Stimulated activated CD8-positive, alpha-beta memory T cell treated with anti-CD3 and anti-CD28 coated beads, Interleukin-2, amount 100 ng/mL, for 1 hour (primary cell): ENCODE measurements around the gene SHC3.

Experiments used
- DNase-seq, 2 donors: peaks; one replicate each; pipeline ENCODE4 v3.0.0-alpha.2; 2020; ENCODE audit warnings: low read depth in 2 of 2

Gene SHC3

DNA sequence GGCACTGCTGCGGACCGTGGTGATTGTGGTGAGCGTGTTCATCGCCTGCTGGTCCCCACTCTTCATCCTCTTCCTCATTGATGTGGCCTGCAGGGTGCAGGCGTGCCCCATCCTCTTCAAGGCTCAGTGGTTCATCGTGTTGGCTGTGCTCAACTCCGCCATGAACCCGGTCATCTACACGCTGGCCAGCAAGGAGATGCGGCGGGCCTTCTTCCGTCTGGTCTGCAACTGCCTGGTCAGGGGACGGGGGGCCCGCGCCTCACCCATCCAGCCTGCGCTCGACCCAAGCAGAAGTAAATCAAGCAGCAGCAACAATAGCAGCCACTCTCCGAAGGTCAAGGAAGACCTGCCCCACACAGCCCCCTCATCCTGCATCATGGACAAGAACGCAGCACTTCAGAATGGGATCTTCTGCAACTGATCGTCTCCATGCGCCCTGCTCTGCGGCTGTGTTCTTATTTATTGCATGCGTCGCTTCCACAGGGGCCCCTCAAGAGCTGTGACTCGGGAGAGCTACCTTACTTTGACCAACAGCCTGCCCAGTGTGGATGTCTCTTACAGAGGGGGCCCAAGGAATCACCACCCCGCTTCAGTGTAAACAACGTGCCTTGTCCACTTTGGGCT, 176.6 kb downstream of the SHC3 start:
- no peak for DNase-seq

DNA sequence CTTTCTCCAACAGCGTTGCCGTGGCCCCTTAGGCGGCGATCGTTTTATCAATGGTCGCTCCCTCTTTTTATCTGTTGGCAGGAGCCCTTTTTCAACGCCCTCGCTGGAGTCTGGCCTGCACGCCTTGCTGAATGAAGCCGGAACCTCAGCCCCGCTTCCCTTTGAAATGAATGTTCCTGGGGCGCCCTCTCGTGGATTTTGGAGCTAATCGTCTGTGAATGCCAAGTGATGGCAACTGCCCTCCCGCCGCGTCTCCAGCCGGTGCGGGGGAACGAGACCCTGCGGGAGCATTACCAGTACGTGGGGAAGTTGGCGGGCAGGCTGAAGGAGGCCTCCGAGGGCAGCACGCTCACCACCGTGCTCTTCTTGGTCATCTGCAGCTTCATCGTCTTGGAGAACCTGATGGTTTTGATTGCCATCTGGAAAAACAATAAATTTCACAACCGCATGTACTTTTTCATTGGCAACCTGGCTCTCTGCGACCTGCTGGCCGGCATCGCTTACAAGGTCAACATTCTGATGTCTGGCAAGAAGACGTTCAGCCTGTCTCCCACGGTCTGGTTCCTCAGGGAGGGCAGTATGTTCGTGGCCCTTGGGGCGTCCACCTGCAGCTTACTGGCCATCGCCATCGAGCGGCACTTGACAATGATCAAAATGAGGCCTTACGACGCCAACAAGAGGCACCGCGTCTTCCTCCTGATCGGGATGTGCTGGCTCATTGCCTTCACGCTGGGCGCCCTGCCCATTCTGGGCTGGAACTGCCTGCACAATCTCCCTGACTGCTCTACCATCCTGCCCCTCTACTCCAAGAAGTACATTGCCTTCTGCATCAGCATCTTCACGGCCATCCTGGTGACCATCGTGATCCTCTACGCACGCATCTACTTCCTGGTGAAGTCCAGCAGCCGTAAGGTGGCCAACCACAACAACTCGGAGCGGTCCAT, 177.4 kb downstream of the SHC3 start:
- peak; percentile 34 to 52 for DNase-seq

DNA sequence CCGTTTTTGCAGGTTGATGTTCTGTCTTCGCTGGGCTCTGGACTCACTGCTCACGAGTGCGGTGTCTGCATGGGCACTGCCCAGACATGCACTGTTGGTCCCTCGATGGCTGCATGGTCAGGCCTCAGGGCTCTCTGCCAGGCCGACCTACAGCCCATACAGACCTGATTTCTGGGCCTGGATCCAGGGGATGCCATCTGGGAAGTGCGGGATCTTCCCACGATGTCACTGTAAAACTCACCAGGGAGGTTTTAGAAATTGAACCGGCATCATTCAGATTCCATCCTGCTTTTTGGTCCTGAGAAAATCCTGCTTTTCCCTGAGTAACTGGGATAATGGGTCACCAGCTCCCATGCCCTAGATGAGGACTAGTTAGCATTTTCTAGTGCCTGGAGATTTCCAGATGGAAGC, 178.2 kb downstream of the SHC3 start:
- DNase-seq, result no peak

DNA sequence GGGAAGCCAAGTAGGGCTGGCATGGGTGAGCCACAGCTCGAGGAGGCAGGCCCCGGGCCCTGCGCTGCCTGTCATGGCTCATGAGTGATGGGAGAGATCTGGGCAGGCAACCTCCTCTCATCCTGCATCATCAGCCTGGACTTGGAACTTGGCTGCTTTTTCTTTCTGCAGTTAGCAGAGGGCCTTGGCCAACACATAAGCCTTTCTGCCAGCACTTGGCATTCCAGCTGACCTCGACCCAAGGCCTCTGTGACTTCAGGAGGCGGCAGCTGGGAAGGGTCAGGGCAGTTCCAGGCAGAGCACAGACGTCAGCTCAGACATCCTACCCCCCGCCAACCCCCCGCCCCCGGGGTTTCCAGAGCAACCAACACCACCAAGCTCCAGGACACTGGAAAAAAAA, 179.7 kb downstream of the SHC3 start:
- DNase-seq, result no peak

DNA sequence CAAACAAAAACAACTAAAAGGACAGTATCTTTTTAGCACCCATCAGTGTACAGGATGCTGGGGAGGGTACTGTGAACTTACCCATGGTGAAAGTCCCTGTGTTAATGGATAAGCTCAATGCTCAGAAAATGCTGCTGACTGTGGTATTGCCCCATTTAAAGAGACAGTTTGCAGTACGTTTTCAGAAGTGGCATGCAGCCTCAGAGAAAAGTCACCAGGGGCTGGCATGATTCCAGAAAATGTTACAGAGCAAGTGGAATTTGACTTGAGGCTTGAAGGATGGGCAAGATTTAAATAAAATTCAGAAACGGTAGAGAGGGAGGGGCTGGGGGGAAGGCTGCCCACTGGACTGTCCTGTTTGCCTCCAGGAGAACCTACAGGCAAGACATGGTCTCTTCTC, 180.1 kb downstream of the SHC3 start:
- no peak for DNase-seq

DNA sequence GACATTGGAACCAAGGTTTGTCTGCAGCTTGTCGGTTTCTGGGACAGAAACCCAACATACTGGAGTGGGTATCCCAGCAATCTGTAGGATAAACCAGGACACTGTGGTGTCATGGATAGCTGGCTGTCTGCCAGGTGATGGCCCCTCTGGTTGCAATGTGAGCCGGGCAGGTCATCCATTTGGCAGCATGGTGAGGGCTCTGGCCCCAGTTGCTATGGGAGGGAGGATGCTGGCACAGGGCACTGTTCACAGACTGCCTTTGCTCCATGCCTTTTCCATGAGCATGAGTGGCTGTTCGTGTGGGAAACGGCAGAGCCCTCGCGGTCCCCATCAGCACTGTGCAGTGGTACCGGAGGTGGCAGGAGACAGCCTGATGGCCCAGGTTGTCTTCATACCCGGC, 181.0 kb downstream of the SHC3 start:
- DNase-seq, result no peak

DNA sequence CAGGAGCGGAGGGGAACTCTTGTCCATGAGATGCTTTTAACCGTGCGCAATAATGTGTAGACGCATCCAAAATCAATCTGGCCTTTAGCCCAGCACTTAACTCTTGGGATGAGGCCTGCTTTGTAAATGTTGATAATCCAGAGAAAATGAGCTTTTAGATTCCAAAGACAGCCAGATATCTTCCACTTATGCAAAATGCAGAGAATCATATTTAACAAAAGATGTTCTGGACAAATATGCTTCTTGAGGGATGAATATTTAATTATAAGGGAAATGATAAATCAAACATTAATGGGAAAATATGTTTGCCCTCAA, 181.7 kb downstream of the SHC3 start:
- no peak for DNase-seq

DNA sequence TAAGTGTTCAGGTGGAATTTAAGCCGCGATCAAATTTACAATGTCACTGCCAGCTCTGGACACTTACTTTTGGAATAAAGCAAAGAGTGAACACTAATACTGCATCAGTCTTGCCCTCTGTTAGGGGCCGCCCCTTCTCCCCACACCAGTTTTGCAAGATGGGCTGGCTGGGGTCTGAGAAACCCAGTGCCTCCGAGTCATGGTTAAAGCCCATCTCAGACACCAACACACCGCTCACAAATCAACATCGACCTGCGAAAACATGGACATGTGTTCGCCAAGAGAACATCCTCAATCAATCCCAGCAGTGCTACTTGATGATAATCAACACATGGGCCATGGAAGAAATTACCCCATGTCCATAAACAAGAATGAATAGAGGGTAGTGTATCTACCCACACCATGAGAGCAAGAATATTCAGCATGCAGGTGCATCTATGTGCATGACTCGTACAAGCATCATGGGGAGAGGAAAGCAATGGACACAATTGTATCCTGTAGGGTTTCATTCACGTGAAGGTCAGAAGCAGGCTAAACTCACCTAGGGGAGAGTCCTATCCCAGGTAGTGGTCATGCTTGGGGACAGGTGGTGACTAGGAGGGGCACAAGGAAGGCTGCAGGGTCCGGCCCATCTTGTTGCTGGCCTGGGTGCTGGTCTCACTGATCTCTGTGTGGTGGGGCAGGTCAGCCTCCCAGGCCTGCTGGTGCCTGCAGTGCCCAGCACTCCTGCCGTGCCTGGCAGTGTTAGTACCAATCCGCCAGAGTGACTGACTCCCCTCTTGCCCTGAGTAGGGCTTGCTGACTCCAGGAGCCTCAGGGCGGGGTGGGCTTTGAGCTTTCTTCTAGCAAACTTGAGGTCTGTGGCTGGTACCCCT, 182.3 kb downstream of the SHC3 start:
- no peak for DNase-seq

DNA sequence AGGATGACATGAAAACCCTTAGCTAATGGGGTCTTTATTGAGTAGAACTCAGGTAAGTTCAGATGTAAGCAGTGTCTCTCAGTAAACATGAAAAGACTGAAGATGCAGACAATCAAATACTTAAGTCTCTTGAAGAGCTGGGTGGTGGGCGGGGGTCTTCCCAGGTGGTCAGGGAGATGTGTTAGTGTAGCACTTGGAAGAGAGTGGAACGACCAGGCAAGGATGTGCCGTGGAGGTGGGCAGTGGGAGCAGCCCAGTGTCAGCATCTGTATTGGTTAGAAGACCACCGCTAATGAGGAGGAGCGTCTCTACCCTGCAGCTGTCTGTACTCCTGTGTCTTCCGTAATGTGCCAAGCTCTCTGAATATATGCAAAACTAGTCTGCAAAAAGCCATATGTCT, 183.0 kb downstream of the SHC3 start:
- DNase-seq, result no peak

DNA sequence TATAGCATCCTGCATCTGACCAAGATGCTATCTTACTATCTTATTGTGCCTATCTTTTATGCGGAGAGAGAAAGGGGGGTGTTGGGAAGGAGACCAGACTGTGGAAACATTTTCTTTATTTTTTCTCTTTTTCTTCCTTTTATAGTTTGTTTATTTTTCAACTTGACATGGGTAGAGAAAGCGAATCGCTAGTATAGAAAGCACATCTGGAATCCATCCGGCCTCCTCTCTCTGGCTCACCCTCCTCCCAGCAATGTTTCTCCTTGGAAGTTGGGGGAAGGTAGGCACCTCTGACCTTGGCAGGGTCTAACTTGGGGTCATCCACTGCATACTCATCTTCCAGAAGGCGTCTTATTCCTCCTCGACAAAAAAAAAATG, 183.4 kb downstream of the SHC3 start:
- no peak for DNase-seq

DNA sequence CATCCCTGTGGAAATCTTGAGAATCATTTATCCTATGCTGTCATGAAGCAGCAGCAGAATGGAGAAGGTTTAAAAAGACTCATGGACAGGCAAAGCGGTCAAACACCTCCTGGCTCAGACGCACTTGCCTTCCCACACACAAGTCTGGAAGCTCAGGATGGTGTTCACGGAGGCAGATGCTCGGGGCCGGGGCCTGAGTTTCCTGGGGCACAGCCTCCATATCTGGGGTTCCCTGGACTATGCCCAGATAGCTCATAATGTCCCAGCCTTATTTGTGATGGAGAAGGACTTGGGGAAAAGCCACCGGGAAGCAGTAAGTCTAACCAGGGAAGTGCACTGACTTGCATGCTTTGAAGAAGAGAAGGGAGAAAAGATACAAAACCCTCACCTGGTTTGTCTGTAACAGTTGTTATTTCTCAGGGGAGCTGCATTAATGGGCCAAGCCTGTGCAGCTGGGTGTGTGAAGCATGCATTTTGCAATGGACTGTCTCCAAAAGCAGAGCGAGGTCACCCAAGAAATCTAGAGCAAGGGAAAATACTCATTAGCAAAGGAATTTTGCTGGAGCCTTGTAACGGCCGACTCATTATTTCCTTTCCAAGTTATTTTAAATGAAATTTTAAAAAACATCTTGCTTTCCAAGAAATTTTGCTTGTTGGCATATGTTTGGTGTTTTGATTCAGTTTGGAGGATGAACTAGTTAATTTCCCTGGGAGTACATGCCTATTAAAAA, 184.0 kb downstream of the SHC3 start:
- DNase-seq, result no peak

DNA sequence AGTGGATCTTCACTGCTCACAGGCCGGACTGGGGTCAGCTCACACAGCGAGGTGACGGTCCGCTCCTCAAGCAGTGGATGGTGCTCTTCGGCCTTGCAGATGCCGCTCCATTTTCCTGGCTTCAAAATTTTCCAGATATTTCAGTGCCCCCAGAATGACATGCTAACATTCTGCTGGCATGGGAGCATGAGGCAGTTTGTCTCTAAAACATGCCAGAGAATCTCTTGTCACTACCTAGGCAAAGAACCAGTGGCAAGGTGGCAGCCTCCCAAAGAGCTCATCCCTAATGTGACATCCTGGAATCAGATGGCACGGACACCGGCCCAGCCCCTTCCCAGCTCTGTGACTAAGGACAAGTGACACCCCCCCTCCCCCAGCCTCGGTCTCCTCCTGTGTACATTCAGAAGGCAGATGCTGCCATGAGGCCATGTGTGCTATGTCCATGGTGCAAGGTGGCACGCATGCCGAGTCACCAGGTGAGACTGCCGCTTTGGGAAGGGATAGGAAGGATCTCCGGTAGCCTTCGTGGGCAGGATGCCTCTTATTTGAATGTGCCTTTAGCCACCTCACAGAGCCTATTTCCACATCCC, 184.7 kb downstream of the SHC3 start:
- DNase-seq, result no peak

DNA sequence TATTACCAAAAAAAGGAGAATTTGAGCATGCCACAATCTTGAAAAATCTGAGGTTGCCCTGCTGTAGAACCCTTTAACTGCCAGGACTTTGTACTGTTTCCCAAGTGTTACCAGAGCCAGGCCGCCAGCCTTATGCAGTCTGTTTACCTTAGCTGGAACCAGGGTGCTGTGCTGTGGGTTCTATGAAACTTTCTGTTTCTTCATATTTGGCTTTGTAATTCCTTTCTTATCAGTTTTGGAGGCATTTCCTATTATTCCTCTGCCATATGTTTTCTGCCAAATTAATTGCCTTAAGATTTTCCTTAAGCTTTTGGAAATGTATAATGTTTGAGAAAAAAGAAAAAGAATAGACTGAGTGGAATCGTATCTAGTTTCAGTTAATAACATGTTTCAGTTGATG, 185.3 kb downstream of the SHC3 start:
- DNase-seq, result no peak

DNA sequence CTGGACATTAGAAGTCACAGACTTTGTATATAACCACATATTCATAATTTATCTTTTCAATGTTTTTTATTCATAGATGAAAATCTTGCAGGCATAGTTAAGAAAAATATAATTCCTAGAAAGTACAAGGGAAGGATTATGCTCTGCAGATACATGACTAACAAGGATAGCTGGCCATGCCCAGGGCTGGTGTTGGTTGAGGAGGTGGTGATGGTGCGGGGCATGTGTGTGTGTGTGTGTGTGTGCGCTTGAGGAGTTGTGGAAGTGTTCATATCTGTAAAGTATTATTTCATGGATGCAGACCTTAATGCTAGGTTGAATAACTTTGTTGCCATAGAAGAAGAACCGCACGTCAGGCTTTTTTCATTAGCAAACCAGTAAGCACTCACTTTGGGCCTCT, 186.1 kb downstream of the SHC3 start:
- DNase-seq, result no peak

DNA sequence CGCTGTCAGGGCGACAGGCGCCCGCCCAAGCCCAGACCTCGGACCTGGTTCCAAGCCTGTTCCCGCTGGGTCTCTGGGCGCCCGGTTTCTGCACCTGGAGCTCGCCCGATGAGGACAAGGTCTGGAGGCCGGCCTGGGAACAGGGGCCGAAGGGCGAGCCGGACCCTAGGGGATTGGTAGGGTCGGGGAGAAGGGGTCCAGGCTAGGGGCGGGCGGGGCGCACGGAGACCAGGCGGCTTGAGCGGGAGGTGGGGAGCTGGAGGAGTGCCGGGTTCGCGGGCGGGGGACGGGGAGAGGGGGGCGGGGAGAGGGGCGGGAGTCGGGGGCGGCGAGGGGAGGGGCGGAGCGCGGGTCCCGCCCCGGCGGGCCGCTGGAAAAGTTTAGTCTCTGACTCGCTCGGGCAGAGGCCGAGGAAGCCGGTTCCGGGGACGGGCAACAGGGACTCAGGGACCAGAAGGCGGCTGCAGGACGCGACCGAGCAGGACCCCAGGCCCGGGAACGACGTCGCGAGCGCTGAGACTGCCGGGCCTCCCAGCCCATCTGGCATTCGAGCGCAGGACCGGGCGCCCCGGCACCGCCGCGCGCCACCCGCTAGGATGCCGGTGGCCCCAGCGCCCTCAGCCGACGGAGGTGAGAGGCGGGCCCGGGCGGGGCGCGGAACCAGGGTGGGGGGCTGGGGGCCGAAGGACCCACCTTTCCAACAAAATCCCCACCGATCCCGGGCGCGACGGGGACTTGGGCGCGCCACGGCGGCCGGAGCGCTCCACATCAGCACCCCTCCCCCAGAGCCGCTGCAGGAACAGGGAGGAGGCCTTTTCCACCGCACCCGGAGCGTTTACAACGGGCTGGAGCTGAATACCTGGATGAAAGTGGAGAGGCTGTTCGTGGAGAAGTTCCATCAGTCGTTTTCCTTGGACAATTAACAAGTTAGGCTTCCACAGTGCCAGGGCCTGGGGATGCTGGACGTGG, 187.3 kb downstream of the SHC3 start, which contains the start of gene S1PR3:
TSS of gene S1PR3 (plus strand) at position 403 of the 969 bp plus-strand sequence. CDS start 9,733 bp downstream, outside the sequence.
- no peak for DNase-seq

DNA sequence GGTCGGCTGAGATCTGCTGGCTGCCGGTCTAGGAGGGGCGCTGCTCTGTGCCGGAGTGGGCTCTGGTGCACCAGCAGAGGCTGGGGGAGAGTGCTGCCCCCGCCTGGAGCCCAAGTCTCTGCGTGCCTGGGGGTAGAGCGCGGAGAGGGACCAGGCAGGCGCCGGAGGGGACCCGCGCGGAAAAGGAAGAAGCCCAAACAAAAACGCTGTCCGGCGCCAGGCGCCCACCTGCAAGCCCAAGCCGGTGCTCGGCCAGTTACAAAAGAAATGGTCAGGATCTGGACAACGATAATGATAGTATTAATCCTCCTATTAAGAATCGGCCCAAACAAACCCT, 187.9 kb downstream of the SHC3 start:
- DNase-seq, result no peak

DNA sequence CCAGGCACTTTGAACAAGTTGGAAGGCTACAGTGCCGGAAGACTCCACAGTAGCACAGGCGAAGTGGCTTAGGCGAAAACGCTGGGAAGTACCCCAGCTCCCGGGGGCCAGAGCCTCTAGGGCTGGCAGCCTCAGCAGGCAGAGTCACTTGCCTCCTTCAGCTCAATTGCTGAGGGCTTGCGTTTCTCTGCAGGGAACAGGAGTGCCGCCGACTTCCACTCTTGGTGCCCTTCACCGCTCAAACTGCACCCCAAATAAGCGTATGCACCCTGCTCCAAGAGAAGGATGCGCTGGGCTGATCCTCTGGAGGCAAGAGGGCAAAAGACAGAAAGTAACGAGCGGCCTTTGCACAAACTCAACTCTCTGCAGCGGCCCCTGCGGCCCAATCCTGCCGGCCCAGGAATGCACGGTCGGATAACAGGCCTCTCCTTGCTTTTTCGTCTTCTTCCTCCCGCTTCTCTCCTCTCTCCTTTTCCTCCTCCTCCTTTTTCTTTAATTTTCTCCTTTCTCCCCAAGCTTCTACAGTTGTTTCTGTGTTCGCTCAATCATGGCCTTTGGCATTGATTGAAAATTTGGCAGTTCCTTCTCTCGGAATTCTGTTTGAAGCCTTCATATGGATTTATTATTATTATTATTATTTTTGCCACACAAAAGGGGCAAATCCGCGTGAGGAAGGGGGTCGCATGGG, 188.4 kb downstream of the SHC3 start:
- no peak for DNase-seq

DNA sequence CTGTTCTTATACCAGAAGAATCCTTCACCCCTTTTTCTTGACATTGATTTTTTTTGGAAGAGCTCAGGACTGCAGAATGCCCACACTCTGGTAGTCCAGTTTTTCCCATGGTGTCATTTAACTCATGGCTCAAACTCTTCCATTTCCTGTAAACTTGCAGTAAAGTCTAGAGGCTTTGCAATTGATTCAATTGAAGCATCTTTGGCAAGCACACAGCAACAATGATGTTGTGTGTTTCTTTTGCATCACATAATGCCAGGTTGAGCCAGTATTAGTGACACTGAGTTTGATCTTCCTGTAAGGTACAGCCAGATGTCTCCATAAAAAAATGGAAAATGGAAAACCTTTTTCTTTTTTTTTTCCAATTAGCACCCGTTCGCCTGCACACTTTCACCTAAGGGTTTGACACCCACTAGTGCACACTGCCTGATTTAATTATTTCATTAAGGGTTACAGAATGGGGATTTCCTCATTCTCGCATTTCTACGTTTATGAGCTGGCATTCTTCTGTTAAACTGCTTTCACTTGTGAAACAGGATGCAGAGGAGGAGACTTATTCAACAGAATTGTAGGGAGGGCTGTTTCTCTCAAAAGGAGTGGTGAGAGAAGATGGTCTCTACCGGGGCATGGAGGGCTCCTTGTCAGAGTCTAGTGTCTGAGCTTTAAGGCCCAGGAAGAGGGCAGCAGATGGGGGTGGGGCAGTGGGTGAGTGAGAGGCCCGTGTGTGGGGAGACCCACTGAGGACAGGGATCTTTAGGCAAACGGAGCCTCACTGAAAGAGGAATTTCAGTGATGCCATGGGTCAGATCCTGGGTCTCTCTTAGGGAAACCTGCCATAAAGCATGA, 189.6 kb downstream of the SHC3 start:
- DNase-seq, result no peak

DNA sequence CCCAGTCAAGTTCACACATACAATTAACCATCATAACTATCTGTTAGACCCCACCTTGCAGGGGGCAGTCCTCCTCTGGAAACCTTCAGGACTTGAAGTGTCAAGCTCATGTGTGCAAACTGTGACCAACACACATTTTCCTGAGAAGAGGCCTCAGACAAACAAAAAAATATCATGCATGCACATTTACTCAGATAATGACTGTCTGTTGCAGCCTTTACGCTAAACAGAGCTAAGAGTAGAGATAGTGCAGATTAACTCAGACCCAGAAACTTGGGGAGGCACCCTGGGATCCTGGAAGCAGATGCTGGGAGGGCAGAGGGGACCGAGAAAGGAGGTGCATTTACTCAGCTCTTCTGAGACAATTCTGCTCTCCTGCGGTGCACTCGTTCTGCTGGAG, 191.0 kb downstream of the SHC3 start:
- no peak for DNase-seq
